ENCODE measurements around the gene NOG. TPM values are rescaled to one million over a fixed set of nuclear protein-coding genes. Genes with fewer than 3 reads are reported as not detected.

The NOG gene
- total and polyA plus RNA-seq, 7 donors, result 0.16 to 0.52 (median 0.36) TPM; not detected in 4

DNA sequence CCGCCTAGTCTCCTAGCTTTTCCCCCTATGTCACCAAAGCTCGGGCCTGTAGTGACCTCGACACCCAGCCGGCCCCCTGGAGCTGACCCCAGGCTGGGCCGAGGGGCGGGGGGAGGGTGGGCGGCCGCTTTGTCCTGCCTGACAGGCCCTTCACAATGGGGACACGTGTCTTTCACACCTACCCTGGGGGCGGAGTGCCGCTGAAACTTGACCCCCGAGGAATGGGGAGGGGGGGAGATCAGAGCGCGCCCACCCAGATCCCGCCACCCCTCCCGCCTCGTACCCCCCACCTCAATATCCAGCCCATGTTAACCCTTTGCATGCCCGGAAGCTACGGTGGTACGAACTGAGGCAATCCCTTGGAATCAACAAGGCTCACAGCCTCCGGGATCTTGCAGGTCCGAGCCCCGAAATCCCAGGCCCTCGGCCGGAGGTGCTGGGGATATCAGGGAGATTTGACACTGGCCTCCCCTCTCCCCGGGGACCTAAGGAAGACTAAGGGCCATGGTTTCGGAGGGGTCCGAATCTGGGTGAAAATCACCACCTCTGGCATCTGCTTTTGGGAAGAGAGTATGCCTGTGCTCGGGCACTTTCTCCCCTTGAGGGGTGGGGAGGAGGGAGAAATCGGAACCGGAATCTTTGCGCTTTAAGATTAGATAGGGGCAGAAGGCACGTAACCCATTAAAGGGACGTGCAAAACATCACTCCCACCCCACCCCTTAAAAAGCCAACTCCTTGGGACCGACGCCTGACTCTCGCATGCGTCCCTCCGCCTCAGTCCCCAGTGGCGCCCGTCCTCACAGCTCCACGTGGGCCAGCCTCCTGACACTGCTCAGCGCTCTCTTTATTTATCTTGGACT is 2.6 kb downstream of the NOG start:
- peaks cover 47 to 87% (median 65%) of the 10 kb centered on the region in 3 donors for H3K27me3 ChIP-seq
- TF ChIP-seq POLR2A (IDR thresholded peaks at IDR 0.05), result no peak
- TF ChIP-seq EP300 (IDR thresholded peaks at IDR 0.05), result no peak
- TF ChIP-seq, protein P1, sequence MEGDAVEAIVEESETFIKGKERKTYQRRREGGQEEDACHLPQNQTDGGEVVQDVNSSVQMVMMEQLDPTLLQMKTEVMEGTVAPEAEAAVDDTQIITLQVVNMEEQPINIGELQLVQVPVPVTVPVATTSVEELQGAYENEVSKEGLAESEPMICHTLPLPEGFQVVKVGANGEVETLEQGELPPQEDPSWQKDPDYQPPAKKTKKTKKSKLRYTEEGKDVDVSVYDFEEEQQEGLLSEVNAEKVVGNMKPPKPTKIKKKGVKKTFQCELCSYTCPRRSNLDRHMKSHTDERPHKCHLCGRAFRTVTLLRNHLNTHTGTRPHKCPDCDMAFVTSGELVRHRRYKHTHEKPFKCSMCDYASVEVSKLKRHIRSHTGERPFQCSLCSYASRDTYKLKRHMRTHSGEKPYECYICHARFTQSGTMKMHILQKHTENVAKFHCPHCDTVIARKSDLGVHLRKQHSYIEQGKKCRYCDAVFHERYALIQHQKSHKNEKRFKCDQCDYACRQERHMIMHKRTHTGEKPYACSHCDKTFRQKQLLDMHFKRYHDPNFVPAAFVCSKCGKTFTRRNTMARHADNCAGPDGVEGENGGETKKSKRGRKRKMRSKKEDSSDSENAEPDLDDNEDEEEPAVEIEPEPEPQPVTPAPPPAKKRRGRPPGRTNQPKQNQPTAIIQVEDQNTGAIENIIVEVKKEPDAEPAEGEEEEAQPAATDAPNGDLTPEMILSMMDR (IDR thresholded peaks at IDR 0.05), result no peak
- TF ChIP-seq POLR2AphosphoS5 (IDR thresholded peaks at IDR 0.05), result no peak

DNA sequence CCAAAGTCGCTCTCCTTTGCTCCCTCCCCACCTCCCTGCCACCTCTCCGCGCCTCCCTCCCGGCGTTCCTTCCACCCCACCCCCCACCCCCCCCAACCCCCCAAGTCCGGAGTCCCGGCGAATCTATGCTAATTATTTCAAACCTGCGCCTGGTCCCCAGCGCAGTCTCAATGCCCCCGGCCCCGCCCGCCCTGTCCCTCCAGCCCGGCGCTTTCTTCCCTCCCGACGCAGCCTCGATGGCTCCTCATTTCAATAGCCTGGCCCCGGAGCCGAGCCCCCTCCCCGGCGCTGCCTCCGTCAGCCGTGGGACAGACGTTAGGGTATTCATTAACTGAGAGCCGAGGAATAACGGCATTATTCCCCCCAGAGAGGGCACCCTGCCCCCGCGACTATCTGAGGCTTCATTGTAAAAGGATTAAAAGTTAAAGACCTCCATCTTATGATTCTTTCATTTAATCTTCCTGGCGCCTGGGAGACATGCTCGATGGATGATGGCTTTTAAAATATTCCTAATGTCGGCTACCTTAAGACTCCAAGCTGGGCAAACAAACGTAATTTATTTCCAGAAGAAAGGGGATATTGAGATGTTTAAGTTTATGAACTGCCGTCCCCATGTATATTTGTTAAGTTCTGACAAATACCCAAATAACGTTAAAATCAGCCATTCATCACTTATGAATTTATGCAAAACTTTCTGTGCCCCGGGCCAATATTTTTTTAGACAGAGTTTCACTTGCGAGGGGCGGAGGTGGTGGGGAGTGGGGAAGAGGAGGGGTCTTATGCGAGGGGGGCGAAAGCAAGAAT is 3.4 kb downstream of the NOG start:
- peak overlapping the region in 1 of 4 donors; percentile 44 for H3K27ac ChIP-seq
- H3K27me3 ChIP-seq, result peaks cover 50 to 87% (median 66%) of the 10 kb centered on the region in 3 donors
- 1 to 2% methylated on average over 40 of the region's 40 CpGs for WGBS, 2 donors
- DNase-seq, result no peak
- no peaks in the 10 kb centered on the region for H3K36me3 ChIP-seq
- TF ChIP-seq POLR2AphosphoS5 (IDR thresholded peaks at IDR 0.05), result no peak
- no peak for TF ChIP-seq POLR2A (IDR thresholded peaks at IDR 0.05)
- TF ChIP-seq, protein P1 (IDR thresholded peaks at IDR 0.05), result no peak
- no peak for TF ChIP-seq EP300 (IDR thresholded peaks at IDR 0.05)
- H3K4me1 ChIP-seq, result peaks cover 0 to 57% (median 49%) of the 10 kb centered on the region in 4 donors
- peak overlapping the region in 3 of 4 donors; percentile 0 to 20 (median 17) for H3K4me3 ChIP-seq
- intact Hi-C loops (cut with DNase I), result no loop called here
- H3K9me3 ChIP-seq, result no peaks in the 10 kb centered on the region

More for the DNA sequence above, 2.6 kb downstream of the NOG start:
- peak overlapping the region in 2 of 4 donors; percentile 0 to 17 for H3K4me3 ChIP-seq
- H3K27ac ChIP-seq, result peak overlapping the region in 1 of 4 donors; percentile 42
- H3K4me1 ChIP-seq, result peaks cover 0 to 57% (median 49%) of the 10 kb centered on the region in 4 donors
- WGBS, 2 donors, result 2 to 3% methylated on average over 43 of the region's 43 CpGs
- H3K9me3 ChIP-seq, result no peaks in the 10 kb centered on the region
- no peak for DNase-seq
- intact Hi-C loops (cut with DNase I), result no loop called here
- no peaks in the 10 kb centered on the region for H3K36me3 ChIP-seq

DNA sequence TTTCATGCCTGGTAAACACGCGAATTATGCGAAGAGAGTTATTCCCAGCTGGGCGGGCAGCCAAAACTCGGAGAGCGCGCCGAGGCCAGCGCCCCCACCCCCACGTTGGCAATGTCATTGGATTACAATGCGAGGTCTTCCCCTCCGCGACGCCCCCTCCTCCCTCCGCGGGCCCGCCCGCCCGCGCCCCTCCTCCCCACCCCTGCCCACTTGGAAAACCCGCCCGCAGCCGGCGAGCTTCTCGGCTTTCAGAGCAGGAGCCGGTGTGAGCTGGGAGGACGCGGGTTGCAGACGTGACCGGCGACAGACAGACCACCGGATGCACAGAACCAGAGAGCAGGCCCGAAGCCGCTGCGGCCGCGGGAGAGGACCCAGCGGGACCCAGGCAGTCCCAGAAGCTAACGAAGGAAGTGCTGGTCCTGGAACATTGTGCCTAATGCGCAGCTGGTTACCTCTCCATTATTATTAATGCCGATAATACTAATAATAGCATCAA is 4.0 kb downstream of the NOG start:
- intact Hi-C loops (cut with DNase I), result no loop called here
- TF ChIP-seq EP300 (IDR thresholded peaks at IDR 0.05) (no peak), POLR2AphosphoS5 (IDR thresholded peaks at IDR 0.05) (no peak), POLR2A (IDR thresholded peaks at IDR 0.05) (no peak)
- TF ChIP-seq, protein P1 (IDR thresholded peaks at IDR 0.05), result no peak
- peaks cover 50 to 87% (median 70%) of the 10 kb centered on the region in 3 donors for H3K27me3 ChIP-seq
- no peaks in the 10 kb centered on the region for H3K9me3 ChIP-seq
- H3K36me3 ChIP-seq, result no peaks in the 10 kb centered on the region
- H3K4me3 ChIP-seq, result peak overlapping the region in 2 of 4 donors; percentile 17 to 20
- H3K4me1 ChIP-seq, result peaks cover 0 to 53% (median 47%) of the 10 kb centered on the region in 4 donors
- 2 to 3% methylated on average over 41 of the region's 41 CpGs for WGBS, 2 donors
- no peak for DNase-seq
- H3K27ac ChIP-seq, result no peak overlapping the region

DNA sequence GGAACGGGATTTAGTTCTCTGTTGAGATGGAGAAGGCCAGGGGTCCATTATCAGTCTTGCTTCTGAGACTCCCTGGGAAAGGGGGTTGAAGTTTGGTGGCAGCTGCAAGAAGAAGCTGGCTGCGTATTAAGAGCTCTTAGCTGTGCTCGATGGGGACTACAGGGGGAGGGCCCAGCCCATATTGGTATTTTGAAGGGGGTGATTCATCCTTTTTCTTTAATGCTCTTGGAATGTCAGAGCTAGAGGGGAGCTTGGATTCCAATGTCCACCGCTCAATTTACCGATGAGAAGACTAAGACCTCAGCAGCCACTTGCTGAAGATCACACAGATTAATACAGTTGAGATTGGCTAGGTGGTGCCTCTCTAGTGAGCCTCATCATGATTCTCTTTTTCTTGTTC is 5.0 kb downstream of the NOG start:
- H3K27me3 ChIP-seq, result peaks cover 50 to 94% (median 74%) of the 10 kb centered on the region in 3 donors
- H3K4me3 ChIP-seq, result no peak overlapping the region
- no peak overlapping the region for H3K27ac ChIP-seq
- no peaks in the 10 kb centered on the region for H3K36me3 ChIP-seq
- H3K9me3 ChIP-seq, result no peaks in the 10 kb centered on the region
- intact Hi-C loops (cut with DNase I), result no loop called here
- no peak for TF ChIP-seq EP300 (IDR thresholded peaks at IDR 0.05)
- TF ChIP-seq POLR2AphosphoS5 (IDR thresholded peaks at IDR 0.05), result no peak
- TF ChIP-seq POLR2A (IDR thresholded peaks at IDR 0.05), result no peak
- TF ChIP-seq, protein P1 (IDR thresholded peaks at IDR 0.05), result no peak
- H3K4me1 ChIP-seq, result peaks cover 0 to 44% (median 41%) of the 10 kb centered on the region in 4 donors
- no peak for DNase-seq
- WGBS, 2 donors, result 79 to 85% methylated on average over 5 of the region's 5 CpGs
